WTC11 (cell line): ENCODE measurements around the gene PGAP3.

Experiments
- ATF2 ChIP-seq: sonication (generic); formaldehyde crosslinking; IDR thresholded peaks from 2 replicates; pipeline ENCODE4 v1.8.1; 2022; ENCODE audit warnings: low read depth, missing genetic modification reagents, borderline replicate concordance
- ATF3 ChIP-seq: sonication (generic); formaldehyde crosslinking; conservative IDR thresholded peaks from 2 replicates; pipeline ENCODE4 v1.8.1; 2022; ENCODE audit warnings: mild to moderate bottlenecking, missing genetic modification reagents
- CREB1 ChIP-seq: sonication (generic); formaldehyde crosslinking; IDR thresholded peaks from 2 replicates; pipeline ENCODE4 v1.8.0; 2023; ENCODE audit warnings: mild to moderate bottlenecking, missing genetic modification reagents
- CTCF ChIP-seq: fragments of 200-600 bp; IDR thresholded peaks from 2 replicates; pipeline ENCODE4 v1.8.0; 2022; ENCODE audit warnings: antibody characterized with exemption
- KAT7 ChIP-seq: sonication (generic); formaldehyde crosslinking; IDR thresholded peaks from 2 replicates; pipeline ENCODE4 v1.8.1; 2023; ENCODE audit warnings: missing genetic modification reagents, mild to moderate bottlenecking, borderline replicate concordance
- TEAD4 ChIP-seq: sonication (generic); formaldehyde crosslinking; IDR thresholded peaks from 2 replicates; pipeline ENCODE4 v1.8.0; 2022; ENCODE audit warnings: mild to moderate bottlenecking, missing genetic modification reagents
- USF2 ChIP-seq: sonication (generic); formaldehyde crosslinking; IDR thresholded peaks from 2 replicates; pipeline ENCODE4 v1.8.1; 2023; ENCODE audit warnings: mild to moderate bottlenecking, missing genetic modification reagents, moderate library complexity
- ZNF317 ChIP-seq: sonication (generic); formaldehyde crosslinking; IDR thresholded peaks from 2 replicates; pipeline ENCODE4 v1.8.1; 2023; ENCODE audit warnings: low read depth, mild to moderate bottlenecking, moderate library complexity, missing genetic modification reagents, borderline replicate concordance
- TF ChIP-seq, protein P1 (sequence below): sonication (generic); formaldehyde crosslinking; IDR thresholded peaks from 2 replicates; pipeline ENCODE4 v1.8.0; 2022; ENCODE audit warnings: missing genetic modification reagents
- TF ChIP-seq, protein P2 (sequence below): sonication (generic); formaldehyde crosslinking; IDR thresholded peaks from 2 replicates; pipeline ENCODE4 v1.8.0; 2022; ENCODE audit warnings: mild to moderate bottlenecking, missing genetic modification reagents

GRCh38 chr17:39676198-39676819, 11.5 kb downstream of the PGAP3 start:
- TF ChIP-seq CTCF (no peak), CREB1 (CRISPR knock-in tag) (no peak), ZNF317 (CRISPR knock-in tag) (no peak), ATF2 (CRISPR knock-in tag) (no peak), USF2 (no peak), ATF3 (CRISPR knock-in tag) (no peak), TEAD4 (CRISPR knock-in tag) (no peak), KAT7 (CRISPR knock-in tag) (no peak)
- TF ChIP-seq, protein P1, sequence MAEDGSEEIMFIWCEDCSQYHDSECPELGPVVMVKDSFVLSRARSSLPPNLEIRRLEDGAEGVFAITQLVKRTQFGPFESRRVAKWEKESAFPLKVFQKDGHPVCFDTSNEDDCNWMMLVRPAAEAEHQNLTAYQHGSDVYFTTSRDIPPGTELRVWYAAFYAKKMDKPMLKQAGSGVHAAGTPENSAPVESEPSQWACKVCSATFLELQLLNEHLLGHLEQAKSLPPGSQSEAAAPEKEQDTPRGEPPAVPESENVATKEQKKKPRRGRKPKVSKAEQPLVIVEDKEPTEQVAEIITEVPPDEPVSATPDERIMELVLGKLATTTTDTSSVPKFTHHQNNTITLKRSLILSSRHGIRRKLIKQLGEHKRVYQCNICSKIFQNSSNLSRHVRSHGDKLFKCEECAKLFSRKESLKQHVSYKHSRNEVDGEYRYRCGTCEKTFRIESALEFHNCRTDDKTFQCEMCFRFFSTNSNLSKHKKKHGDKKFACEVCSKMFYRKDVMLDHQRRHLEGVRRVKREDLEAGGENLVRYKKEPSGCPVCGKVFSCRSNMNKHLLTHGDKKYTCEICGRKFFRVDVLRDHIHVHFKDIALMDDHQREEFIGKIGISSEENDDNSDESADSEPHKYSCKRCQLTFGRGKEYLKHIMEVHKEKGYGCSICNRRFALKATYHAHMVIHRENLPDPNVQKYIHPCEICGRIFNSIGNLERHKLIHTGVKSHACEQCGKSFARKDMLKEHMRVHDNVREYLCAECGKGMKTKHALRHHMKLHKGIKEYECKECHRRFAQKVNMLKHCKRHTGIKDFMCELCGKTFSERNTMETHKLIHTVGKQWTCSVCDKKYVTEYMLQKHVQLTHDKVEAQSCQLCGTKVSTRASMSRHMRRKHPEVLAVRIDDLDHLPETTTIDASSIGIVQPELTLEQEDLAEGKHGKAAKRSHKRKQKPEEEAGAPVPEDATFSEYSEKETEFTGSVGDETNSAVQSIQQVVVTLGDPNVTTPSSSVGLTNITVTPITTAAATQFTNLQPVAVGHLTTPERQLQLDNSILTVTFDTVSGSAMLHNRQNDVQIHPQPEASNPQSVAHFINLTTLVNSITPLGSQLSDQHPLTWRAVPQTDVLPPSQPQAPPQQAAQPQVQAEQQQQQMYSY (CRISPR knock-in tag), result no peak
- TF ChIP-seq, protein P2, sequence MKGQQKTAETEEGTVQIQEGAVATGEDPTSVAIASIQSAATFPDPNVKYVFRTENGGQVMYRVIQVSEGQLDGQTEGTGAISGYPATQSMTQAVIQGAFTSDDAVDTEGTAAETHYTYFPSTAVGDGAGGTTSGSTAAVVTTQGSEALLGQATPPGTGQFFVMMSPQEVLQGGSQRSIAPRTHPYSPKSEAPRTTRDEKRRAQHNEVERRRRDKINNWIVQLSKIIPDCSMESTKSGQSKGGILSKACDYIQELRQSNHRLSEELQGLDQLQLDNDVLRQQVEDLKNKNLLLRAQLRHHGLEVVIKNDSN (CRISPR knock-in tag), result no peak
